Measurements from ENCODE around the gene IFRD2. TPM values are rescaled to one million over a fixed set of nuclear protein-coding genes. Genes with fewer than 3 reads are reported as not detected.
A peak's percentile ranks its signal among the peaks of the same experiment; 100 is the strongest.

Gene IFRD2
- total RNA-seq, 1 donor from 2014 or later: 77.7 TPM

GRCh38 chr3:50319181-50319893 lies 27.1 kb upstream of the IFRD2 start:
- no peak overlapping the region for H3K4me3 ChIP-seq (ENCODE audit: low read depth, low read length)

GRCh38 chr3:50318615-50319014 lies 26.4 kb upstream of the IFRD2 start:
- Histone ChIP-seq H3K4me3 (ENCODE audit: low read depth, low read length) (no peak overlapping the region), H3K27me3 (ENCODE audit: control insufficient read depth, insufficient read depth, low read length) (no peaks in the 10 kb centered on the region), H3K36me3 (ENCODE audit: control insufficient read depth, insufficient read depth, low read length) (peaks cover 3% of the 10 kb centered on the region)
- no peak for DNase-seq (ENCODE audit: low read depth)
- no peak for TF ChIP-seq CTCF (IDR thresholded peaks at IDR 0.05; ENCODE audit: insufficient read depth, low read length, poor library complexity, severe bottlenecking)

More at GRCh38 chr3:50319181-50319893, 27.1 kb upstream of the IFRD2 start:
- DNase-seq (ENCODE audit: low read depth): no peak
- Histone ChIP-seq H3K27me3 (ENCODE audit: control insufficient read depth, insufficient read depth, low read length) (no peaks in the 10 kb centered on the region), H3K36me3 (ENCODE audit: control insufficient read depth, insufficient read depth, low read length) (peaks cover 3% of the 10 kb centered on the region)
- no peak for TF ChIP-seq CTCF (IDR thresholded peaks at IDR 0.05; ENCODE audit: insufficient read depth, low read length, poor library complexity, severe bottlenecking)

- Histone ChIP-seq H3K36me3 (ENCODE audit: control insufficient read depth, insufficient read depth, low read length) (peaks cover 3% of the 10 kb centered on the region), H3K4me3 (ENCODE audit: low read depth, low read length) (no peak overlapping the region)
- DNase-seq (ENCODE audit: low read depth): no peak
Measured at GRCh38 chr3:50318163-50318562, 25.9 kb upstream of the IFRD2 start.

GRCh38 chr3:50317300-50317699 lies 25.1 kb upstream of the IFRD2 start:
- peaks cover 3% of the 10 kb centered on the region for H3K36me3 ChIP-seq (ENCODE audit: control insufficient read depth, insufficient read depth, low read length)
- no peaks in the 10 kb centered on the region for H3K27me3 ChIP-seq (ENCODE audit: control insufficient read depth, insufficient read depth, low read length)
- TF ChIP-seq CTCF (IDR thresholded peaks at IDR 0.05; ENCODE audit: insufficient read depth, low read length, poor library complexity, severe bottlenecking): no peak
- no peak for DNase-seq (ENCODE audit: low read depth)
- H3K4me3 ChIP-seq (ENCODE audit: low read depth, low read length): no peak overlapping the region

More at GRCh38 chr3:50318163-50318562, 25.9 kb upstream of the IFRD2 start:
- H3K27me3 ChIP-seq (ENCODE audit: control insufficient read depth, insufficient read depth, low read length): no peaks in the 10 kb centered on the region
- no peak for TF ChIP-seq CTCF (IDR thresholded peaks at IDR 0.05; ENCODE audit: insufficient read depth, low read length, poor library complexity, severe bottlenecking)

DNA sequence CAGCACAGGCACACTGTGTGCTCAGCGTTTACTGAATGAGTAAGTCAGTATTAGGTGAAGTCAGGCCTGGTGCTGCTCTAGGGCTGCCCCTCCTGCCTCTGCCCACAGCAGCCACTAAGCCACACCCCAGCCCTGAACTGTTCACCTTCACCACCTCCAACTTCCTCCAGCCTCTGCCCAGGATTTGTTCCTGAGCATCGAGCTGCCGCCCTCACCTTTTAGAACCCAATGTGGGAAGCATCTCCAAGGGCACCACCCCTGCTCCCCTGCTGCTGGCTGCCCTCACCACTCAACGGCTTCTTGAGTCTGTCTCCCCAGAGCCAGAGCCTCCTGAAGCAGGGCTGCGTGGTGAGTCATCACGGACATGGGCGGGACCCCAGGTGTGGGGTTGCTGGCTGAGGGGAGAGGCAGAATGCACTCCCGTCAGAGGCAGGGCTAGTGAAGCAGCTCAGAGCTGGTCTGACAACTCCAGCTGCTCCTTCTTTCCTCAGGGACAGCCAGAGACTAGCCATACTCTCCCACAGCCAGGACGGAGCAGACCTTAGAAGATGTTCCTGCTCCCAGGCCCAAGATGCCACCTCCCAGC lies 24.5 kb upstream of the IFRD2 start:
- H3K36me3 ChIP-seq (ENCODE audit: control insufficient read depth, insufficient read depth, low read length): peaks cover 3% of the 10 kb centered on the region
- H3K4me3 ChIP-seq (ENCODE audit: low read depth, low read length): no peak overlapping the region
- H3K27me3 ChIP-seq (ENCODE audit: control insufficient read depth, insufficient read depth, low read length): no peaks in the 10 kb centered on the region
- no peak for TF ChIP-seq CTCF (IDR thresholded peaks at IDR 0.05; ENCODE audit: insufficient read depth, low read length, poor library complexity, severe bottlenecking)
- DNase-seq (ENCODE audit: low read depth): peak; percentile 91

Data from kidney epithelial cell (primary cell).